Measurements from ENCODE around the gene RPS8.
"Not testable (repeated sequence)": the region's sequence is repeated elsewhere in the genome, so short reads cannot be mapped to it uniquely, and the experiment has no call there.

The RPS8 gene

GRCh38 chr1:44775078-44775929, at the start of gene RPS8:
TSS of gene RPS8 (plus strand) at chr1:44775540. CDS start at chr1:44775597, 57 bp downstream.
- DNase-seq (ENCODE audit: low read depth in 2 of 2): peak; percentile 74 to 81

DNA sequence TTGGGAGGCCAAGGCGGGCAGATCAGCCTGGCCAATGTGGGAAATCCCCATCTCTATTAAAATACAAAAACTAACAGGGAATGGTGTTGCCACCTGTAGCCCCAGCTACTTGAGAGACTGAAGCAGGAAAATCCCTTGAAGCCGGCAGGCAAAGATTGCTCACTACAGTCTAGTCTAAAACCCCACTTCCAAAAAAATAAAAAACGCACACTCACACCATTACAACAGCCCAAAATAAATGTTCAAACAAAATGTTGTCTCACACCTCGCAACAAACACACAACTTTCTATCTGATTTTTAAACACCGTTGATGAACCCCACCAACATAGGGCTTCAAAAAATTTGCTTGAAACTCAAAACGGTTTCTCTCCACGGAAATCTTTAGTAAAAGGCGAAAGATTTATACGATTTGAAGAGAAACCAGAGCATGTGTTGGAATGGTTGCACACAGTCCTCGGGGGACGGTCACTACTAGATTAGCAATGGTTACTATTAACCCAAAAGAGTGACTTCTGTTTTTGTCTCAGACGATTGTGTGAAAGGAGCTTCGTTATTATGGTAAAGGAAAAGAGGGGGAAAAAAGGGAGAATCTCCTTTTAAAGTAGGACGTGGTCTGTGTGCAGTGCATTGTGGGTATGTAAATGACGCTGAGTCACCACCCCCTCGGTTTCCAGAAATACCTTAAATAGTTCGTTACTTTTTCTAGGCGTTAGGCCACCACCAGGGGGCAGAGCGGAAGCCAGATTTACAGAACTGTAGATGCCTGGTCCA, 44.4 kb upstream of the RPS8 start, which contains the start of gene RNU5D-1:
Gene RNU5D-1 (minus strand): TSS at position 430 of the 772 bp plus-strand sequence.
- DNase-seq (ENCODE audit: low read depth in 2 of 2): peak; percentile 92 to 94

DNA sequence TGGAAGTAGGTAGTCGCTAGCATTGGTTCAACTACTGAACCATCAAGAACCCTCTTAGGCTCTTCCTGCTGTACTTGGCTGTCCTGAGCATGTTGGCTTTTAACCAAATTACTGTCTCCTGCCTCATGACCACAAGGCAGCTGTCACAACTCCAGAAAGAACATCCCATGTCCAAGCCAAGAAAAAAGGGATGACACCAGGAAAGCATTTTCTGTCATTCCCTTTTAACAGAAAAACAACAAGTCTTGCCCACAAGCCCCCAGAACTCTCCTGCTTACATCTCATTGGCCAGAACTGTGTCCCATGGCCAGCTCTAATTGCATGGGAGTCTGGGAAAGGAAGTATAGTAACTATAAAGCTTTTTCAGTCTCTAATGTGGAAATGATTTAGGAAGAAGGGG, 42.0 kb upstream of the RPS8 start:
- no peak for DNase-seq (ENCODE audit: low read depth in 2 of 2)

- DNase-seq (ENCODE audit: low read depth in 2 of 2): no peak
These were observed 41.6 kb upstream of the RPS8 start for GRCh38 chr1:44733784-44734183.

- no peak for DNase-seq (ENCODE audit: low read depth in 2 of 2)
These were observed 39.3 kb upstream of the RPS8 start for GRCh38 chr1:44735992-44736391.

- DNase-seq (ENCODE audit: low read depth in 2 of 2): not testable (repeated sequence)
These were observed 36.4 kb upstream of the RPS8 start for GRCh38 chr1:44738953-44739306.

- peak; percentile 94 to 97 for DNase-seq (ENCODE audit: low read depth in 2 of 2)
These were observed 35.8 kb upstream of the RPS8 start, which contains the start of gene KIF2C for GRCh38 chr1:44739307-44740178. TSS of gene KIF2C (plus strand) at chr1:44739837. CDS start at chr1:44739933, 96 bp downstream.

GRCh38 chr1:44740179-44740617, 35.1 kb upstream of the RPS8 start:
- no peak for DNase-seq (ENCODE audit: low read depth in 2 of 2)

- no peak for DNase-seq (ENCODE audit: low read depth in 2 of 2)
These were observed 32.1 kb upstream of the RPS8 start for GRCh38 chr1:44743211-44743610.

- DNase-seq (ENCODE audit: low read depth in 2 of 2): no peak
These were observed 27.5 kb upstream of the RPS8 start for GRCh38 chr1:44747878-44748277.

DNA sequence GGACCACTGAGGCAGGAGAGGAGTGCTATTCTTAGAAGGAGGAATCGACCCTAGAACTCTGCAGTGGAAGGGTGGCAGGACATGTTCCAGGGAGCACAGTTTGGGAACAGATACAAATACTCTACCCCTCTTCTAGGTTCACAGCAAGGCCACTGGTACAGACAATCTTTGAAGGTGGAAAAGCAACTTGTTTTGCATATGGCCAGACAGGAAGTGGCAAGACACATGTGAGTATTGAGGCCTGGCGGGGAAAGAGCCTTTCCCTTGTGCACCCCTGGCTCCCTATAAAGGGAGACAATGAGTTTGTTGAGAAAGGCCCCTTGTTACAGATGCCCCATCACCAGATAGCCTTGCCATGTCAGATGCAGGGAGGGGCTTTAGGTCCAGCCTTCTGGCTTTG, 17.9 kb upstream of the RPS8 start:
- no peak for DNase-seq (ENCODE audit: low read depth in 2 of 2)

- DNase-seq (ENCODE audit: low read depth in 2 of 2): no peak
These were observed 16.3 kb upstream of the RPS8 start for GRCh38 chr1:44759077-44759476.

DNA sequence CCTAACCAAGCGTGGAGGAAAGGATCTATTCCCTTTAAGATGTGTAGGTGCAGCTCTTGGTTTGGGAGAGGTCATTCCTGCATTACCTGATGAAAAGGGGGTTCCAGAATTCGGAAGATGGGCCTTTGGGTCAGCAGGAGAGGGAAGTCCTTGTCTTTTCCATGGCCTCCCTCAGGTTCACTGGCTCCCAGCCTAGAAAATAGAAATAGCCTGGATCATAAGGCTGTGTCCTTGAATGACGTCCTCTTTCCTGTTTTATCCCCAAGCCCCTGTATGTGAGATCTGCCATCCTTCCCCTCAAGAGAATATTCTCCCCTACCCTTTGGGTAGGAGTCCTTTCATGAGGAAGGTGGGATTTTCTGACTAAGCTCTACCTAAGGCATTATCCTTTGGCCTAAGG, 14.5 kb upstream of the RPS8 start:
- DNase-seq (ENCODE audit: low read depth in 2 of 2): no peak

- DNase-seq (ENCODE audit: low read depth in 2 of 2): not testable (repeated sequence)
These were observed 8.9 kb upstream of the RPS8 start for GRCh38 chr1:44766421-44766820.

GRCh38 chr1:44775930-44776729, 790 bp downstream of the RPS8 start:
- DNase-seq (ENCODE audit: low read depth in 2 of 2): no peak

DNA sequence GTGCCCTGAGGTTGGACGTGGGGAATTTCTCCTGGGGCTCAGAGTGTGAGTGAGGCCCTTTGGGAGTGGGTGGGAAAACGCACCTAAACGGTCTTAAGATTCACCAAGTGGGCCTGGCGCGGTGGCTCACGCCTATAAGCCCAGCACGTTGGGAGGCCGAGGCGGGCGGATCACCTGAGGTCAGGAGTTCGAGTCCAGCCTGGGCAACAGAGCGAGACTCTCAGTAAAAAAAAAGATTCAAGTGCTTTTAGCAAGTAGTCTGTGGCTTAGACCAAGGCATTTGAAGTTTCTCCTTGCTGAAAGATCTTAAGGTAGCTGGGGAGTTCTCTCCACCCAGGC, 1.4 kb downstream of the RPS8 start:
- DNase-seq (ENCODE audit: low read depth in 2 of 2): no peak

DNA sequence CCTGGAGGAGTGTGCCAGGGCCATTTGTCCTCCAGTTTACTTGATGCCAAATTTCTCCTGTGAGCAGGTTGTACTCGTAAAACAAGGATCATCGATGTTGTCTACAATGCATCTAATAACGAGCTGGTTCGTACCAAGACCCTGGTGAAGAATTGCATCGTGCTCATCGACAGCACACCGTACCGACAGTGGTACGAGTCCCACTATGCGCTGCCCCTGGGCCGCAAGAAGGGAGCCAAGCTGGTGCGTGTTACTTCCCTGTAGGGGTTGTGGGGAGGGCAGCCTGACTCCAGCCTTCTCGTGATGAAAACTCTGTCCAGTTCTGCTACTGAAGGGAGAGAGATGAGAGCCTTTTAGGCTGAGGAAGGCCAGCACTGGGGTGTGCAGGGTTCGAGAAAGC, 2.2 kb downstream of the RPS8 start:
- DNase-seq (ENCODE audit: low read depth in 2 of 2): no peak

DNA sequence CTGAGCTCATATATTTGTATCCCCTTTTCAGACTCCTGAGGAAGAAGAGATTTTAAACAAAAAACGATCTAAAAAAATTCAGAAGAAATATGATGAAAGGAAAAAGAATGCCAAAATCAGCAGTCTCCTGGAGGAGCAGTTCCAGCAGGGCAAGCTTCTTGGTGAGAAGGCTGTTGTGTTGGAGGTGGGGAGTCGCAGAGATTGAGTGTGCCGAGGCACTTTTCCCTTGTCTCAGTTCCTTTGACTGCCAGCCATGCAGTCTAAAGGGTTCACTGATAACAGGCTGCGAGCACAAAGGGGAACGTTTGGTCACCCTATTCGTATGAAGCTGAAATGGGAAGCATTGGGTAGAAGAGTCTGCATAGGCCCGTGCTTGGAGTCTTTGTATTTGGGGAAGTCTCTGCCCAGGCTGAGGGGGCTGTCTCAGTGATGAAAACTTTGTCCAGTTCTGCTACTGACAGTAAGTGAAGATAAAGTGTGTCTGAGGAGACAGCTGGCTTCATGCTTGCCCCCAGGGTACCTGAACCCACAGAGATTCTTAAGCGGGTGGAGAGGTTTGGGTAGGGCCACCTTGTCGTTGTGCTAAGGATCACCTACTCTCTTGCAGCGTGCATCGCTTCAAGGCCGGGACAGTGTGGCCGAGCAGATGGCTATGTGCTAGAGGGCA, 2.8 kb downstream of the RPS8 start:
- no peak for DNase-seq (ENCODE audit: low read depth in 2 of 2)

DNA sequence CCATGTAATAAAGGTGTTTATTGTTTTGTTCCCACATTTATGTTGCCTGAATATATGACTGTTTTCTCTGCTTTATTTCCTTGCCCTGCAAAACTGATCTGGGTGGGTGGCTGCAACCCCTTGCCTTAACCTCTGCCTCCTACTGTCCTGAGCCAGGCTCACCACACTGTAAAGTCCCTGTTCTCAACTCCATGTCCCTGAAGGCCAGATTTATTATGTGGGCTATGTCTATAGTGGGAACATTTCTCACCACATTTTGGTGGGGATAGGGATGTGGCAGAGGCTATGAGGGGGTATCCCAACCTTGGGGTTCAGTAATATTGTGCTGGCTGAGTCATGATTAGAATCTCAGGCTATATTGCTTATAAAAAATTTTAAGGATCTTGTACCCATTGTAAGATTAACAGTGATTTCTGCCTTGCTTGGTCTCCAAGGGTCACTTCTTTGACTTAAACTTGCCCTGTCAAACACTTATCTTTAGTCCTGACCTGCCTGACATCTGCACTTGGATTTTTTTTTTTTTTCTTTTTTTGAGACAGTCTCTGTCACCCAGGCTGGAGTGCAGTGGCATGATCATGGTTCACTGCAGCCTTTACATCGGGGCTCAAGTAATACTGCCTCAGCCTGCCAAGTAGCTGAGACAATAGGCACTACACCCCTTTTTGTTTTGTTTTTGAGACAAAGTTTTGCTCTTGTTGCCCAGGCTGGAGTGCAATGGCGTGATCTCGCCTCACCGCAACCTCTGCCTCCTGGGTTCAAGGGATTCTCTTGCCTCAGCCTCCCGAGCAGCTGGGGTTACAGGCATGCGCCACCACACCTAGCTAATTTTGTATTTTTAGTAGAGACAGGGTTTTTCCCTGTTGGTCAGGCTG, 3.6 kb downstream of the RPS8 start:
- DNase-seq (ENCODE audit: low read depth in 2 of 2): no peak

Measured in stimulated activated CD8-positive, alpha-beta memory T cell treated with anti-CD3 and anti-CD28 coated beads, Interleukin-2, amount 100 ng/mL, for 48 hours (primary cell).